Measurements from ENCODE around the gene TCEANC2.

GRCh38 chr1:54070171-54070837 is 16.9 kb downstream of the TCEANC2 start:
- TF ChIP-seq POLR2A (IDR thresholded peaks at IDR 0.05; ENCODE audit: low read length) (no peak), GATA1 (IDR thresholded peaks at IDR 0.05; ENCODE audit: low read depth, low read length) (no peak)
